ENCODE measurements around the gene ZNF275.
"Not testable (repeated sequence)": the region's sequence is repeated elsewhere in the genome, so short reads cannot be mapped to it uniquely, and the experiment has no call there.

ZNF275 gene, protein sequence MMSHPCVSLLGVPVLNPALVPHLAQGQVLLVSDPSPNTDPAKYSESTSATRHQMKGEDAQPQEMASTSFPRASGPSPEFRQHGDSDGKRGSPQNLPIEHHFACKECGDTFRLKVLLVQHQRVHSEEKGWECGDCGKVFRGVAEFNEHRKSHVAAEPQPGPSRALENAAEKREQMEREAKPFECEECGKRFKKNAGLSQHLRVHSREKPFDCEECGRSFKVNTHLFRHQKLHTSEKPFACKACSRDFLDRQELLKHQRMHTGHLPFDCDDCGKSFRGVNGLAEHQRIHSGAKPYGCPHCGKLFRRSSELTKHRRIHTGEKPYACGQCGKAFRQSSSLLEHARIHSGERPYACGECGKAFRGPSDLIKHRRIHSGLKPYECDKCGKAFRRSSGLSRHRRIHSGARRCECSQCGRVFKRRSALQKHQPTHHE

DNA sequence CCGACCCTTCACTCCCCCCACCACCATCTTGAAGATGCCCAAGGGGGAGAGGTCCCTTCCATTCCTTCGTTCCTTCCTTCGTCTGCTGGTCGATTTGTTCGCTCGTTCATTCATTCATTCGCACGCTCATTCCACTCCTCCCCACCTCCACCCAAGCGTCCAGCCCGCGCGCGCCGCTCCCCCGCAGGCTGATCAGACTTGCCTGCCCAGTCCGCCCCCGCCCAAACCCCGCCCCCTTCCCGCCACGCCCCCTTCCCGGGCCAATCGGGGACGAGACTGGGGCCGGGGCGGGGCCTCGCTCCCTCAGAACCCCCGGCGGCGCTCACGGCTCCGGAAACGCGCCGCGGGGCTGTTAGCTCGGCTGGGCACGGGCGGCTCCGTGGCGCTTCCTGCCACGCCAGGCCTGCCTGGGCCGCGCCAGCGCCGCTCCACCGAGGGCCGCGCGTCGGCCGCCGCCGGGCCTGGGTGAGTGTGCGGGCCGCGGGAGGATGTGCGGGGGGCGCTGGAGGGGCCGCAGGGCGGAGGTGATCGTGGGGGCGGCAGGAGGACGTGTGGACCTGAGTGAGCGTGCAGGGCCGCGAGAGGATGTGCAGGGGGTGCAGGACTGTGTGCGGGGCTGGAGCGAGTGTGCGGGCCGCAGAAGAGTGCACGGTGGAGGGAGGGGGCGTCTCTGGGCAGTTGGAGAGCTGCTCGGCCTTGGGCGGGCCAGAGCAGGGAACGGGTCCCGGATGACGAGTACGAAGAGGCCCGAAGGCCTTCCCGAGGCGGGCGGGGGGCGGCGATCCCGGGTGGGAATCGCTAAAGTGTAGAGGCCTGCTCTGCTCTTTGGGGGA lies at the start of gene ZNF275:
Gene ZNF275 (plus strand): TSS at position 333 of the 833 bp plus-strand sequence. CDS start 2,527 bp downstream, outside the sequence.
- in situ Hi-C loops (cut with MboI; ENCODE audit: low pct_unique_long_range_greater_than_20kb, low sequenced_read_pairs, unreplicated experiment) = no loop called here
- no peak for TF ChIP-seq CTCF (IDR thresholded peaks at IDR 0.05; ENCODE audit: extremely low read depth, insufficient read depth, missing control alignments)

DNA sequence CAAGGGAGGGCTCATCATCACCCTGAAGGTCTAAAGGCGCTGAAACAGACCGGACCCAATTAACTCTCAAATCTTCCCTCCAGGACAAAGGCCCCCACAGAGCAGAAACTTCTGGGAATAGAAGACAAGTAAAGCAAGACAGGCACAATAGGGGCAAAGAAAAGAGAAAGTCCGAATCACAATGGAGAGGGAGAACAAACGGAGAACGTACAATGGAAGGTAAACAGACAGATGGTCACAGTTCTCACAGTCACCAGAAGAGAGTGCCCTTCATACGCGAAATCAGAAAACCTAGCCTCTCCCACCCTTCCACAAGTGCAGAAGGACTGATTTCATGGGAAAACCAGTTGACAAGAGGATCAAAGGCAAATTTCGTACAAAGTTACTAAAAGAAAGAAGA lies 48.3 kb upstream of the ZNF275 start:
- DNase-seq (ENCODE audit: low spot score); in situ Hi-C loops (cut with MboI; ENCODE audit: low pct_unique_long_range_greater_than_20kb, low sequenced_read_pairs, unreplicated experiment): not testable (repeated sequence)

More for the DNA sequence above, at the start of gene ZNF275:
- peak; percentile 91 for DNase-seq (ENCODE audit: low spot score)

GRCh38 chrX:153288807-153289206 lies 45.1 kb upstream of the ZNF275 start:
- DNase-seq (ENCODE audit: low spot score); in situ Hi-C loops (cut with MboI; ENCODE audit: low pct_unique_long_range_greater_than_20kb, low sequenced_read_pairs, unreplicated experiment): not testable (repeated sequence)

DNA sequence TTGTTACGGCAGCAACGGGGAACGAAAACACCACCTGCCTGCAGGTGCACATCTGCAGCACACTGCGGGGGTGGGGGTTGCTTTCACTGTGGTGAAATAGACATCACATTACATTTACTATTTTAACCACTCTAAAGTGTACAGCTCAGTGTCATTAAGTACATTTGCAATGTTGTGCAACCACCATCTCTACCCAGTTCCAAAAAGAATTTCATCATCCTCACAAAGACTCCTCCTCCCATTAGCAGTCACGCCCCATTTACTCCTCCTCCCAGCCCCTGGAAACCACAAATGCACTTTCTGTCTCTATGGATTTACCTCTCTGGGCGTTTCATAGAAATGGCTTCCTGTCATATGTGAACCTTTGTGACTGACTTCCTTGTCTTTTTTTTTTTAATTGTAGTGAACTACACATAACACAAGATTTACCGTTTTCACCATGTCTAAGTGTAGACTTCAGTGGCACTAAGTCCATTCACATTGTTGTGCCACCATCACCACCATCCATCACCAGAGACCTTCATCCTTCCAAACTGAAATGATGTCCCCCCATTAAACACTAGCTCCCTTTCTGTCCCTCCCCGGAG lies 40.4 kb upstream of the ZNF275 start:
- in situ Hi-C loops (cut with MboI; ENCODE audit: low pct_unique_long_range_greater_than_20kb, low sequenced_read_pairs, unreplicated experiment); DNase-seq (ENCODE audit: low spot score): not testable (repeated sequence)

DNA sequence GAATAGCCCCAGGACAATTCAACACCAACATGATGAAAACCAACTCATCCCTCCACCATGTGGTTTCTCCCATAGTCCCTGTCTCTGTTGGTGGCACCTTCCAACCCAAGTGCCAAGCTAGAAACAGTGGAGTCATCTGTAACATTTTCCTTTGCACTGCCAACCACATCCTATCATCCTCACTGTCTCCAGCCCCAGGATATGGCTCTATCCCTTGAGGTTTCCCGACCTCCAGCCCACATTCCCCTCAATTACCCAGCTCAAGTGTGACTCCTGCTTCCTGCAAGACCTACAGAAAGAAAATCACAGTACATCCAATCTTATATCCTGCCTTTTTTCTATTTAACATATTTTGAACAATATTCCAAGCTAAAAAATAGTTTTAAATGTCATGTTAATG lies 36.6 kb upstream of the ZNF275 start:
- no peak for TF ChIP-seq CTCF (IDR thresholded peaks at IDR 0.05; ENCODE audit: extremely low read depth, insufficient read depth, missing control alignments)
- no peak for DNase-seq (ENCODE audit: low spot score)
- in situ Hi-C loops (cut with MboI; ENCODE audit: low pct_unique_long_range_greater_than_20kb, low sequenced_read_pairs, unreplicated experiment) = no loop called here

GRCh38 chrX:153299855-153300254 lies 34.1 kb upstream of the ZNF275 start:
- TF ChIP-seq CTCF (IDR thresholded peaks at IDR 0.05; ENCODE audit: extremely low read depth, insufficient read depth, missing control alignments) = no peak
- in situ Hi-C loops (cut with MboI; ENCODE audit: low pct_unique_long_range_greater_than_20kb, low sequenced_read_pairs, unreplicated experiment) = no loop called here
- no peak for DNase-seq (ENCODE audit: low spot score)

GRCh38 chrX:153301746-153302145 lies 32.2 kb upstream of the ZNF275 start:
- TF ChIP-seq CTCF (IDR thresholded peaks at IDR 0.05; ENCODE audit: extremely low read depth, insufficient read depth, missing control alignments) = no peak
- DNase-seq (ENCODE audit: low spot score) = no peak
- in situ Hi-C loops (cut with MboI; ENCODE audit: low pct_unique_long_range_greater_than_20kb, low sequenced_read_pairs, unreplicated experiment) = no loop called here

DNA sequence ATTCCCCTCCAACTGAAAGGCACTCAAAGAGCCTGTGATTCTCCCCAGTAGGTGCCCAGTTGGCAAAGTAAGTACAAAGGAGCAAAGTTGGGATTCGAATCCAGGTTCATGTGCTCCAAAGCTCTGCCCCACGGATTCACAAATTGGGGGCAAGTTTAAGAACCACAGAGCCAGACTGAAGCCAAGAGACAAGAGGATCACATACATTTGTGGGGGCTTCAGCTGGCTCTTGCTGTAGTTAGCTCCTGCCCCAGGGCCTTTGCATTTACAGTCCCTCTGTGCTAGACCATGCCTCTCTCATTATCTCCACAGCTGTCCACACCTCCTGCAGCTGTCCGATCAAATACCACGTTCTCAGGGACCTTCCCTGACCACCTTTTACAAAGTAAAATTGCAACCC lies 31.2 kb upstream of the ZNF275 start:
- in situ Hi-C loops (cut with MboI; ENCODE audit: low pct_unique_long_range_greater_than_20kb, low sequenced_read_pairs, unreplicated experiment) = no loop called here

More for the DNA sequence above, 31.2 kb upstream of the ZNF275 start:
- TF ChIP-seq CTCF (IDR thresholded peaks at IDR 0.05; ENCODE audit: extremely low read depth, insufficient read depth, missing control alignments) = no peak
- DNase-seq (ENCODE audit: low spot score) = no peak

Data from GM13977 (cell line).